ENCODE data around the gene NAV2. TPM values are rescaled to one million over a fixed set of nuclear protein-coding genes. Genes with fewer than 3 reads are reported as not detected.
"Not testable (repeated sequence)": the region's sequence is repeated elsewhere in the genome, so short reads cannot be mapped to it uniquely, and the experiment has no call there.

Gene NAV2
- total RNA-seq, 1 donor from 2014 or later = not detected

GRCh38 chr11:20112291-20113148 lies 399.9 kb downstream of the NAV2 start:
- Mint-ChIP-seq H3K27me3 (no peaks in the 10 kb centered on the region), H3K9me3 (no peaks in the 10 kb centered on the region), H3K4me1 (peaks cover 1% of the 10 kb centered on the region), H3K27ac (no peak overlapping the region), H3K36me3 (ENCODE audit: low read depth) (no peaks in the 10 kb centered on the region), H3K4me3 (no peak overlapping the region)
- DNase-seq = no peak
- intact Hi-C loops (cut with micrococcal nuclease) = loop anchor here (5.0 kb wide), 1 partner anchor 175 kb away; no protein-coding TSS in a partner anchor

- Mint-ChIP-seq H3K4me3 (no peak overlapping the region), H3K27ac (no peak overlapping the region), H3K27me3 (no peaks in the 10 kb centered on the region), H3K9me3 (no peaks in the 10 kb centered on the region), H3K4me1 (peaks cover 1% of the 10 kb centered on the region), H3K36me3 (ENCODE audit: low read depth) (no peaks in the 10 kb centered on the region)
- DNase-seq = no peak
- intact Hi-C loops (cut with micrococcal nuclease) = loop anchor here (5.0 kb wide), 1 partner anchor 176 kb away; no protein-coding TSS in a partner anchor
Measured at GRCh38 chr11:20113149-20113438, 400.5 kb downstream of the NAV2 start.

GRCh38 chr11:20114588-20114987 lies 402.0 kb downstream of the NAV2 start:
- DNase-seq = no peak

GRCh38 chr11:20116825-20117224 lies 404.2 kb downstream of the NAV2 start:
- no peak overlapping the region for H3K27ac Mint-ChIP-seq
- peaks cover 7% of the 10 kb centered on the region for H3K27me3 Mint-ChIP-seq
- no peaks in the 10 kb centered on the region for H3K9me3 Mint-ChIP-seq
- peaks cover 1% of the 10 kb centered on the region for H3K4me1 Mint-ChIP-seq
- H3K36me3 Mint-ChIP-seq (ENCODE audit: low read depth) = no peaks in the 10 kb centered on the region
- no peak overlapping the region for H3K4me3 Mint-ChIP-seq
- intact Hi-C loops (cut with micrococcal nuclease) = no loop called here
- DNase-seq = no peak

More at GRCh38 chr11:20114588-20114987, 402.0 kb downstream of the NAV2 start:
- Mint-ChIP-seq H3K4me1 (peaks cover 1% of the 10 kb centered on the region), H3K27ac (no peak overlapping the region), H3K36me3 (ENCODE audit: low read depth) (no peaks in the 10 kb centered on the region), H3K27me3 (peaks cover 2% of the 10 kb centered on the region), H3K9me3 (no peaks in the 10 kb centered on the region), H3K4me3 (no peak overlapping the region)
- intact Hi-C loops (cut with micrococcal nuclease) = loop anchor here (5.0 kb wide), 1 partner anchor 177 kb away; no protein-coding TSS in a partner anchor

GRCh38 chr11:20117291-20117690 lies 404.7 kb downstream of the NAV2 start:
- H3K36me3 Mint-ChIP-seq (ENCODE audit: low read depth) = no peaks in the 10 kb centered on the region
- intact Hi-C loops (cut with micrococcal nuclease) = no loop called here
- no peak for DNase-seq
- no peak overlapping the region for H3K27ac Mint-ChIP-seq
- peaks cover 1% of the 10 kb centered on the region for H3K4me1 Mint-ChIP-seq
- peaks cover 7% of the 10 kb centered on the region for H3K27me3 Mint-ChIP-seq
- H3K9me3 Mint-ChIP-seq = no peaks in the 10 kb centered on the region
- no peak overlapping the region for H3K4me3 Mint-ChIP-seq

- DNase-seq = no peak
- H3K9me3 Mint-ChIP-seq = no peaks in the 10 kb centered on the region
- no peak overlapping the region for H3K27ac Mint-ChIP-seq
- H3K4me3 Mint-ChIP-seq = no peak overlapping the region
- no peaks in the 10 kb centered on the region for H3K36me3 Mint-ChIP-seq (ENCODE audit: low read depth)
- H3K27me3 Mint-ChIP-seq = peaks cover 7% of the 10 kb centered on the region
- intact Hi-C loops (cut with micrococcal nuclease) = no loop called here
- no peaks in the 10 kb centered on the region for H3K4me1 Mint-ChIP-seq
Measured at GRCh38 chr11:20118209-20118608, 405.6 kb downstream of the NAV2 start.

GRCh38 chr11:20119315-20119714 lies 406.7 kb downstream of the NAV2 start:
- Mint-ChIP-seq H3K4me1 (no peaks in the 10 kb centered on the region), H3K27ac (no peak overlapping the region), H3K4me3 (no peak overlapping the region), H3K36me3 (ENCODE audit: low read depth) (no peaks in the 10 kb centered on the region), H3K9me3 (no peaks in the 10 kb centered on the region), H3K27me3 (peaks cover 7% of the 10 kb centered on the region)
- no peak for DNase-seq
- intact Hi-C loops (cut with micrococcal nuclease) = no loop called here

- Mint-ChIP-seq H3K4me3 (no peak overlapping the region), H3K36me3 (ENCODE audit: low read depth) (no peaks in the 10 kb centered on the region), H3K4me1 (no peaks in the 10 kb centered on the region), H3K9me3 (no peaks in the 10 kb centered on the region), H3K27ac (no peak overlapping the region), H3K27me3 (peaks cover 7% of the 10 kb centered on the region)
- intact Hi-C loops (cut with micrococcal nuclease) = no loop called here
- no peak for DNase-seq
Measured at GRCh38 chr11:20120134-20120925, 407.7 kb downstream of the NAV2 start.

- Mint-ChIP-seq H3K9me3 (no peaks in the 10 kb centered on the region), H3K27me3 (peaks cover 7% of the 10 kb centered on the region), H3K4me3 (no peak overlapping the region), H3K27ac (no peak overlapping the region), H3K36me3 (ENCODE audit: low read depth) (no peaks in the 10 kb centered on the region), H3K4me1 (no peaks in the 10 kb centered on the region)
- intact Hi-C loops (cut with micrococcal nuclease) = no loop called here
- no peak for DNase-seq
Measured at GRCh38 chr11:20122131-20122530, 409.5 kb downstream of the NAV2 start.

- DNase-seq = no peak
- intact Hi-C loops (cut with micrococcal nuclease) = no loop called here
- no peaks in the 10 kb centered on the region for H3K4me1 Mint-ChIP-seq
- H3K27ac Mint-ChIP-seq = no peak overlapping the region
- no peaks in the 10 kb centered on the region for H3K9me3 Mint-ChIP-seq
- no peaks in the 10 kb centered on the region for H3K36me3 Mint-ChIP-seq (ENCODE audit: low read depth)
- H3K27me3 Mint-ChIP-seq = peaks cover 10% of the 10 kb centered on the region
- no peak overlapping the region for H3K4me3 Mint-ChIP-seq
Measured at GRCh38 chr11:20125927-20126326, 413.3 kb downstream of the NAV2 start.

- intact Hi-C loops (cut with micrococcal nuclease) = no loop called here
- H3K36me3 Mint-ChIP-seq (ENCODE audit: low read depth) = no peaks in the 10 kb centered on the region
- H3K27me3 Mint-ChIP-seq = peaks cover 13% of the 10 kb centered on the region
Measured at GRCh38 chr11:20126724-20127123, 414.1 kb downstream of the NAV2 start.

GRCh38 chr11:20127671-20128527 lies 415.3 kb downstream of the NAV2 start:
- peaks cover 10% of the 10 kb centered on the region for H3K4me1 Mint-ChIP-seq
- H3K27ac Mint-ChIP-seq = no peak overlapping the region
- peaks cover 19% of the 10 kb centered on the region for H3K27me3 Mint-ChIP-seq
- H3K9me3 Mint-ChIP-seq = no peaks in the 10 kb centered on the region
- H3K4me3 Mint-ChIP-seq = no peak overlapping the region
- H3K36me3 Mint-ChIP-seq (ENCODE audit: low read depth) = no peaks in the 10 kb centered on the region
- DNase-seq = peak; percentile 91
- intact Hi-C loops (cut with micrococcal nuclease) = loop anchor here (1.0 kb wide), 2 partner anchors 226 to 482 kb away; no protein-coding TSS in a partner anchor

More at GRCh38 chr11:20126724-20127123, 414.1 kb downstream of the NAV2 start:
- Mint-ChIP-seq H3K9me3 (no peaks in the 10 kb centered on the region), H3K27ac (no peak overlapping the region), H3K4me3 (no peak overlapping the region), H3K4me1 (peaks cover 3% of the 10 kb centered on the region)
- no peak for DNase-seq

GRCh38 chr11:20128528-20128825 lies 415.8 kb downstream of the NAV2 start:
- H3K36me3 Mint-ChIP-seq (ENCODE audit: low read depth); DNase-seq; H3K4me3 Mint-ChIP-seq; H3K9me3 Mint-ChIP-seq; H3K27ac Mint-ChIP-seq: not testable (repeated sequence)
- peaks cover 20% of the 10 kb centered on the region for H3K27me3 Mint-ChIP-seq
- intact Hi-C loops (cut with micrococcal nuclease) = loop anchor here (1.0 kb wide), 2 partner anchors 226 to 482 kb away; no protein-coding TSS in a partner anchor
- peaks cover 10% of the 10 kb centered on the region for H3K4me1 Mint-ChIP-seq

Measured in activated CD4-positive, alpha-beta T cell treated with anti-CD3 and anti-CD28 coated beads, Interleukin-2, amount 10 ng/mL, durations not matched to agents 24 days and 14 days (primary cell).